OCI-LY3 (cell line): Measurements from ENCODE around the gene DSTYK.

ENCODE experiments used
- CTCF ChIP-seq: fragments of 200-600, 300-600 bp; sonication (generic); IDR thresholded peaks from 2 replicates; pipeline ENCODE4 v1.5.1; 2014; ENCODE audit warnings: antibody characterized with exemption, low read length, low read depth
- EZH2phosphoT487 ChIP-seq: fragments of 200-600 bp; shearing (Covaris generic); IDR thresholded peaks from 2 replicates; pipeline ENCODE4 v1.6.1; 2018; ENCODE audit warnings: antibody characterized with exemption, mixed run types, low read depth

- no peak for TF ChIP-seq CTCF
- no peak for TF ChIP-seq EZH2phosphoT487
These were observed 42.3 kb downstream of the DSTYK start for GRCh38 chr1:205169248-205169647.
